C4-2B (cell line): ENCODE measurements around the gene RBM44.
A peak's percentile ranks its signal among the peaks of the same experiment; 100 is the strongest.

ENCODE experiments used
- CTCF ChIP-seq: fragments of 450-650 bp; conservative IDR thresholded peaks from 2 replicates; pipeline ENCODE4 v1.5.1; 2017; ENCODE audit warnings: mild to moderate bottlenecking
- ZFX ChIP-seq: fragments of 450-650 bp; IDR thresholded peaks from 2 replicates; pipeline ENCODE4 v1.6.1; 2017

DNA sequence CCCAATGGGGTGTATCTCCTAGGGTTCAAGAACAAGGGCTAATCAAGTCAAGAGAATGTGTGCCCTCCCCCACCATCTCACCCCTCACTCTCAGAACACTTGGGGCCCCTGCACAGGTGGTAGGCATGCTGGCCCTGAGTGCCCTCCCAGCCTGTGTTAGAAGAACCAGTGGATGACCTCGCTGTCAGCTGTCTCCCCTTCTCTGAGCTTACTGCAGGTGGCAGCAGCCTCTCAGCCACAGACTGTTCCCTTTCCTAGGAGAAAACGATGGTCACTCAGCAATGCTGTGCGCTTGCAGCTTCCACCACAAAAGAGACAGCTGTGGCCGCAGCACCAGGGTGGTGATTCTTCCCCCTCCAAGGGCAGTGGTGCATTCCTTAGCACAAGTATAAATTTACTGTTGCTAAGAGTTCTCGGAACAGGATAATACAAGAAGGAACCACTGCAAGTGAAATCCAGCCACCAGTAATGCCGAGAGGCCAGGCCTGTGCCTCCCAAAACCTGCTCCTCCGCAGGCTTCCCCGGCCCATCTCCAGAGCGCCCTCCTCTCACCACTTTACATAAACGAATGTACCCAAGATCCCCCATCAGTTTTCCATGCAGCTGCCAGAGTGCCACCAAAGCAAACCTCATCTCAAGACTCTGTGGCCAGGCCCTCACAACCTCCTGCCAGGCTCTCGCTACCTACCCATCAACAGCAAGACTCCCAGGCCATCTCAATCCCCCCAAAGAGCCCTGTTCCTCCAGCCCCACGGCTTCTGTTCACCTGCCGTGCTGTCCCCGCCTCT, 59.9 kb downstream of the RBM44 start:
- TF ChIP-seq CTCF (peak; percentile 89), ZFX (no peak)
